Effector memory CD8-positive, alpha-beta T cell (primary cell): ENCODE results near the gene PRKAG2.

Experiments used
- ATAC-seq: fragments of 150-1000 bp; cut with Tn5 transposase; replicated peaks from 2 replicates; pipeline ENCODE4 v1.10.0; 2021; ENCODE audit warnings: mild to moderate bottlenecking, moderate library complexity
- DNase-seq, 3 experiments: peaks; one replicate each; pipeline ENCODE4 v3.0.0; 2021
- H3K27ac Mint-ChIP-seq, 2 donors: one replicate each; pipeline ENCODE4 v1.8.0; 2022; ENCODE audit warnings: mild to moderate bottlenecking in 2 of 2, mixed read lengths in 2 of 2, moderate library complexity in 2 of 2
- H3K27me3 Mint-ChIP-seq, 2 donors: one replicate each; pipeline ENCODE4 v1.8.0; 2022; ENCODE audit warnings: mixed read lengths in 2 of 2
- H3K36me3 Mint-ChIP-seq: one replicate; pipeline ENCODE4 v1.8.0; 2022; ENCODE audit warnings: mild to moderate bottlenecking, moderate library complexity, mixed read lengths; ENCODE audit not compliant: insufficient read depth
- H3K4me1 Mint-ChIP-seq, 2 donors: one replicate each; pipeline ENCODE4 v1.8.0; 2022; ENCODE audit warnings: low read depth in 2 of 2, mixed read lengths in 2 of 2
- H3K4me3 Mint-ChIP-seq, 2 donors: one replicate each; pipeline ENCODE4 v1.8.0; 2022; ENCODE audit warnings: mild to moderate bottlenecking in 2 of 2, mixed read lengths in 2 of 2, moderate library complexity in 2 of 2
- H3K9me3 Mint-ChIP-seq, 2 donors: one replicate each; pipeline ENCODE4 v1.8.0; 2022; ENCODE audit warnings: mixed read lengths in 2 of 2

Gene PRKAG2

DNA sequence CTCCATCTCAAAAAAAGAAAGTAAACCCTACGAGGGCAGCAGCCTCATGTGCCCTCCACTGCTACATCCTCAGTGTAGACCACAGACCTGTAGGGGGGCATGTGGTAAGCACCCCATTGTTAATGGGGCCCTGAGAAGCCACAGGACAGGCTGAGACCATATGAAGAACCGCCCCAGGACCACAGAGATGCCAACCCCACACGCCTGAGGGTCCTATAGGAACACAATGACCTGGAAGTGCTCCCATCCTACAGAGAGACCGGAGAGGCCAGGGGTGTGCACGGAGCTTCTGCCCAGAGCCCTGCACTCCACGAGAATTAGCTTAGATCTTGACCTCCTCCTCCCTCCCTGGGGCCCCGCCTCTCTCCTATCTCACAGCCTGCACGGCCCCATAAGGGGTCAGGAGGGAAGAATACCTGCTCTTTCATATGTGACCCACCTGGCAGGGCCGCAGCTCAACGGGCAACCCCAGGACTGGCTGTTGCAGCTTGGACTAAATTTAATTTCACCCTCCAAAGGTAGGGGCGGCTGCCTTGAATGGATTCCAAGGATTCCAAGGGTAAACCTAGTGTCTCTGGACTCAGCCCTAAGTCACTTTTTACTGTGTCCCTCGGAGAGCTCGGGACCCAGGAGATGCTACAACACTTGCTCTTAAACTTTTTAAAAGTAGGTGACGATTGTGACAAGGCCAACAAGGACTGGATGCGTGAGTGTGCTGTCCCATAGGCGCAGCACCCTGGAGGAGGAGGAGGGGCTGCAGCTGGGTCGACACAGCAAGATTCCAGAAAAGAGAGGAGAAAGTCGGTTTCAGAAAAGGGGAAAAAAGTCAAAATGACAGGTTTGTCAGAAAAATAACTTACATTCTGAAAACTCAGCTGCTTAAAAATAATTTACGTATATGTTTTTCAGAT lies 24.2 kb downstream of the PRKAG2 start:
- DNase-seq (no peak), ATAC-seq (no peak)
- peaks cover 3% of the 10 kb centered on the region for H3K36me3 Mint-ChIP-seq
- H3K27me3 Mint-ChIP-seq: no peaks in the 10 kb centered on the region
- H3K27ac Mint-ChIP-seq: no peak overlapping the region
- no peaks in the 10 kb centered on the region for H3K9me3 Mint-ChIP-seq
- H3K4me3 Mint-ChIP-seq: no peak overlapping the region
- peaks cover 27 to 38% of the 10 kb centered on the region in 2 donors for H3K4me1 Mint-ChIP-seq

DNA sequence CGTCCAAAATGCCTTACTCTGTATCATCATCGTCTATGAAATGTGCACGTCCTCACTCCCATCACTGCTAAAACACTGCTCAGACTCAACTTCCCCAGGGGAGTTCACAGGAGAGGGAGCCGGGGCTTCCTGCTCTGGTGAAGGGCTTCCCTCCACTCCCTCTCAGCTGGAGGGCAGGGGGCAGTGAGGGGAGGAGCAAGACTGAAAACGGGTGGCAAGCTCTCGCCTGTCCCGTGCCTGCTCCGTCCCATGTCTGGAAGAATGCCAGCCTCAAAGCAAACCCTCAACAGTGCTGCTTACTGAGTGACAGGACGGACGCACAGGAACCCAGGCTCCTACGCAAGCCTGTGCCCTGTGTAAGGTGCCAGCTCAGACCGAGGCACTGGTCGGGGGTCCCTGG lies 25.1 kb downstream of the PRKAG2 start:
- H3K4me3 Mint-ChIP-seq: peak overlapping the region; percentile 50 to 68
- peaks cover 24 to 33% of the 10 kb centered on the region in 2 donors for H3K4me1 Mint-ChIP-seq
- no peak for DNase-seq

DNA sequence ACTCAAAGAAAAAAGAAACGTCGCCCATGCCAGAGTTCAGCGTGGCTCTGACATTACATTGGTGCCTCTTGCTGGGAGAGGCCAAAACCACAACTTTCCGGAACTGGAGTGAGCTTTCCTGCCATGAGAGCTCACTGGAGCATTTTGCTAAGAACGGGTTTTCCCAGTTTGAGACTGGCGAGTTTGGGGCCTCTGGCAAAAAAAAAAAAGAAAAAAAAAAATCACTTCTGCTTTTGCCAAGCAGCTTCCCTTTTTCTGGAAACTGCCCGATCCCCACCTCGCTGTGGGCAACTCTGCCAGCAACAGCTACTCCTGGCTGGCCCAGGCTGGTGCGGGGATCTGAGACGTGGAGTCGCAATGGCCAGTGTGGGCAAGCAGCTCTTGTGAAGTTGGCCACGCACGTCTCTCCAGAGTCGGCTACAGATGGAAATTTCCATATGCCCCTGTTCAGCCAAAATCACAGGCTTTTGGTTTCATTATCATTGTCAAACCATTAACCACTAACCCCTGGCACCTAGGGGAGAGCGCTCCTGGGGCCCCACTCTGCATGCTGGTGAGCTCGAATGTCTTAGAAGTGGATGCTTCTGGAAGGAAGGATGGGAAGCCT lies 25.7 kb downstream of the PRKAG2 start:
- DNase-seq (no peak), ATAC-seq (peak; percentile 48)
- Mint-ChIP-seq H3K36me3 (peaks cover 2% of the 10 kb centered on the region), H3K27me3 (no peaks in the 10 kb centered on the region), H3K4me1 (peaks cover 21 to 30% of the 10 kb centered on the region in 2 donors), H3K27ac (peak overlapping the region; percentile 20 to 90), H3K9me3 (no peaks in the 10 kb centered on the region), H3K4me3 (peak overlapping the region; percentile 50 to 68)

More for the DNA sequence above, 25.1 kb downstream of the PRKAG2 start:
- Mint-ChIP-seq H3K36me3 (peaks cover 2% of the 10 kb centered on the region), H3K27me3 (no peaks in the 10 kb centered on the region), H3K27ac (peak overlapping the region; percentile 20 to 90), H3K9me3 (no peaks in the 10 kb centered on the region)
- peak; percentile 35 for ATAC-seq

DNA sequence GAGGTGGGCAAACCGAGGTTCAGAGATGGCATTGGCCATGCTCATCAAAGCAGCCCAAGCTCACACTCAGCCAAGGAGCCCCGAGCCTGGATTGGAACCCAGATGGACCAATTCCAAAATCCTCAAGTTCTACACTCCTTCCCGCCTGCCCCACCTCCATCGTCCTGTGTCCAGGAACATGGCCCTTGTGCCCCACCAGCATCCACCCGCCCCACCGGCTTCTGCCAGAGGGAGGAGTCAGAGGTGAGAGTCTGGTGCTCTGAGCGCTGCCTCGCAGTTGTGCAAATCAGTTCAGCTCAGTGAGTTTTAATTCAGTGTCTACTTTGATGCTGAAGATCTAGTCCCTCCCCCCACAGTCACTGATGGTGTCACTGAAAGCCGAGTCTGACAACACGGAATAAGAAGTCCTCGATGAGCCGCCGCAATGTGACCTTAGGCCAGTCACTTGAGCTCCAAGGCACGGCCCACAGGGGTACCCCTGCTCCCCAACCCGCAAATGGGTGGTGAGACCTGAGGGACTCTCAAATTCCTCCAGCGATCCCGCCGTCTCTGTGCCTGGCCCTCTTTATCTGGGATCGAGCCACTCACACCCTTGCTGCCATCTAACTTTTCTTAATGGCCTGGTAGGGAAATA lies 26.3 kb downstream of the PRKAG2 start:
- DNase-seq: no peak

DNA sequence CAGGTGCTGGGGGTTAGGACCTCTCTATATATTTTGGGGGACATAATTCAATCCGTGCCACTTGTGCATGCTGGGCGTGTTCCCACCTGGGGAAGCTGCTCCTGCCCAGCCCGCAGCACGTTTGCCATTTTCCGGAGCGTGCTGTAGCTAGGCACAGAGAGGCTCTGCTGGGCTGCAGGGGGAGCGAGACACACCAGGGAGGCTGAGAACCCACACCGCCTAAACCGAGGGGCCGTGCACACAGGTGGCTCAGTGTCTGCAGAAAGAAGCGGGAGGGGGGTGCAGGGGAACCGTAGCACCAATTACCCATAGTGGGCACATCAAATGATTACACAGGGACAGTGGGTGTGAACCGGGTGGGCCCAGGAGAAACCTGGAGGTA lies 27.0 kb downstream of the PRKAG2 start:
- no peak for ATAC-seq
- Mint-ChIP-seq H3K27me3 (no peaks in the 10 kb centered on the region), H3K36me3 (peaks cover 2% of the 10 kb centered on the region), H3K9me3 (no peaks in the 10 kb centered on the region), H3K4me3 (no peak overlapping the region), H3K4me1 (peaks cover 21 to 30% of the 10 kb centered on the region in 2 donors), H3K27ac (peak overlapping the region in 1 of 2 donors; percentile 29)
- DNase-seq: no peak

More for the DNA sequence above, 26.3 kb downstream of the PRKAG2 start:
- Mint-ChIP-seq H3K4me1 (peaks cover 21 to 30% of the 10 kb centered on the region in 2 donors), H3K9me3 (no peaks in the 10 kb centered on the region), H3K27me3 (no peaks in the 10 kb centered on the region), H3K4me3 (peak overlapping the region; percentile 9 to 68), H3K36me3 (peaks cover 2% of the 10 kb centered on the region), H3K27ac (peak overlapping the region in 1 of 2 donors; percentile 90)
- no peak for ATAC-seq

DNA sequence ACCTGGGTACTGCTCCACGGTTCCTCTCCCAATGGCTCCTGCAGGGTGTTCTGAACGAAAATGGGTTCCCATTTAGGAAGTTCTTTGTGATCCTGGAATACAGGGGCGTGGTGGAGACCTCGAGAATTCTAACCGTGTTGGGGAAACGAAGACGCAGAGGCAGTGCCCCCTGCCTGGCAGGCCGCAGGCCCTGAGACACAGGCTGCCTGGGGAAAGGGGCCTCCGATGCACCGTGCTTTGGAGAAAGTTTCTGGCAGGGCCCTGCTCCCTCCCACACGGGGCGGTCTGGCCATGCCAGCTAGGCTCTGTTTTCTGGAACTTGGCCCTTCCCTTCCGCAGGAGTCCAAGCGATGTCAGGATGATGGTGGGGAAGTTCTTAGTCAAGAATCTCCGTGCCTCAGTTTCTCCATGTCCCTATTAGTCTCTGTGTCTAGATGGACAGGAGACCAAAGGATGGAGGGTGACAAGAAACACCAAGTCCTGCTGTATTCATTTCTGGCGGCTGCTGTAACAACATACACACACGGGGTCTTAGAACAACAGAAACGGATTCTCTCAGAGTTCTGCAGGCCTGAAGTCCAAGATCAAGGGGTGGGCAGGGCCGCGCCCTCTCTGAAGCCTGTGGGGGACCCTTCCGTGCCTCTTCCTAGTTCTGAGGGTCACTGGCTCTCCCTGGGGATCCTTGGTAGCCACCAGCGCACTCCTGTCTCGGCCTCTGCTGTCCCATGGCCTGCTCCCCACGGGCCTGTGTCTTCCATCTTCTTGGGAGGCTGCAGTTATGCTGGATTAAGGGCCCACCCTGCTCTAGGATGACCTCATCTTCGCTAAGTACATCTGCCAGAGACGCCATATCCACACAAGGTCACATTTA lies 27.7 kb downstream of the PRKAG2 start:
- Mint-ChIP-seq H3K4me1 (peaks cover 21 to 29% of the 10 kb centered on the region in 2 donors), H3K36me3 (peaks cover 2% of the 10 kb centered on the region), H3K9me3 (no peaks in the 10 kb centered on the region), H3K27me3 (no peaks in the 10 kb centered on the region), H3K4me3 (no peak overlapping the region), H3K27ac (peak overlapping the region; percentile 29 to 35)
- ATAC-seq (no peak), DNase-seq (no peak)

DNA sequence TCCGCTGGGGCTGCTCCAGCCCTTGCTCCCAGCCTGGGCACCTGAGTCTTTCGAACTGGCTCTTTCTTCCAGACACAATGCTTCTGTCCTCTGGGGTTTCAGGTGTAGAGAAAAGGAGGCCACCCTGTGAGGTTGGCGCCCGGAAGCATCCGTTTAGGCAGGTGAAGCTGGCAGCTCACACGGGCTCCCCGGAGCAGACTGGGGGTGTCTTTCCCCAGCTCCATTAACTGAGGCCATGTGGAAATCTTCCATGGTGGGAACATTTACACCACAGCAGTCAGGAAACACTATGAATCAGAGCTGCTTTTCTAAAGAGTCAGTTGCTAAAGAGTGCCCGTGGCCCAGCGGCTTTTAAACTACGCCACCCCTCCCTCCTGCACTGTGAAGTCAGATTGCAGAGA lies 29.2 kb downstream of the PRKAG2 start:
- no peak overlapping the region for H3K27ac Mint-ChIP-seq
- peaks cover 12 to 19% of the 10 kb centered on the region in 2 donors for H3K4me1 Mint-ChIP-seq
- no peak for DNase-seq
- H3K9me3 Mint-ChIP-seq: no peaks in the 10 kb centered on the region
- no peak overlapping the region for H3K4me3 Mint-ChIP-seq
- no peaks in the 10 kb centered on the region for H3K27me3 Mint-ChIP-seq
- ATAC-seq: no peak
- peaks cover 2% of the 10 kb centered on the region for H3K36me3 Mint-ChIP-seq

DNA sequence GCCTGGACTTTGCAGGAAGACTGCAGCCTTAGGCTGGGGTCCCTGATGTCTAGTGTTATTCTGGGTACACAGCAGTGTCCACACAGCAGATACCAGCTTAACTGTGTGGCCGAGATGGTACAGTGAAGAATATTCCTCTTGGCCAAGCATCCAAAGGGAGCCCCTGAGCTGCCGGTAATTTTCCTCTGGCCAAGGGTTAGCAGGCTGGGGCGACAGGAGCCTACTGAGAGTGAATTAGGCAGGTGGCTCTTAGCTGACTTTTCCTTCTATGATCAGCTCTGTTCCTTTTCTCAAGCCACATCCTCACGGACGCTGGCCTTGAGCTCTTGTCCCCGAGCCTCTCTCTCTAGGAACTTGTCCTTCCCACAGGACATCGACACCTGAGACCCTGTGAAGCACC lies 29.8 kb downstream of the PRKAG2 start:
- Mint-ChIP-seq H3K27me3 (no peaks in the 10 kb centered on the region), H3K4me3 (no peak overlapping the region), H3K36me3 (peaks cover 2% of the 10 kb centered on the region), H3K4me1 (peaks cover 8 to 15% of the 10 kb centered on the region in 2 donors), H3K9me3 (no peaks in the 10 kb centered on the region), H3K27ac (no peak overlapping the region)
- DNase-seq: no peak
- no peak for ATAC-seq

DNA sequence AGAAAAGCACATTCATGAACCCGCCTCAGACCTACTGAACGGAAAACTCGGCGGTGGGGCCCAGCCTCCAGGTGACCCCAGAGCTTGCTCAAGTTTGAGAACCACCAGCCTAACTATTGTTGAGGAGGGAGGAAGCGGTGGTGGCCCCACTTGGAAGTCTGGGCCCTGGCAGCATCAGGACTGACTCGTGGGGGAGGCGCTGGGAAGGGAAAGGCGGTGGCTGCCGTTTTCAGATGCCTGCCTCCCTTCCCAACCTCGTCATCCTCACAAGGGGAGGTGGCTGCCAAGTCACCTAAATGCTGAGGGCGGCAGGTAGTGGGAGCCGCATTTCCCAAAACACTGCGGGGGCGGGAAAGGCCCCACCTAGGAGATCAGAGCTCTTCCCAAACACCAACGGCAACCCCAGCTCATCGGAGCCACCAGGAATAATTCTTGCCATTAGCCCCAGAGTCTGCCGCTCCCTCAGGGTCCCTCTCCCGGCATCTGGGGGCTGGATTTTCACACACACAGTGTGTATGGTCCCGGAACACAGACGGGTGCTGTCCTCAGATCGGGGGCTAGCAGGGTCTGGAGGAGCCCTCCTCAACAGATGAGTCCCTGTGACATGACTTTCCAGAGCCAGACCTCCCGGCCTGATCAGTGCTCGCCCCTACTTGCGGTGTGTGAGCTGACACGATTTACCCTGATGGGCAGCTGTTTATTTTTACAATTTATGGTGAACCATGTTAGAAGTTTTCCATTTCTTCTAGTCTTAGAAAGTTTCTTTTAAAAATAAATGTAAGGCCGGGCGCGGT lies 31.3 kb downstream of the PRKAG2 start:
- peak overlapping the region in 1 of 2 donors; percentile 33 for H3K27ac Mint-ChIP-seq
- no peak overlapping the region for H3K4me3 Mint-ChIP-seq
- DNase-seq: no peak

DNA sequence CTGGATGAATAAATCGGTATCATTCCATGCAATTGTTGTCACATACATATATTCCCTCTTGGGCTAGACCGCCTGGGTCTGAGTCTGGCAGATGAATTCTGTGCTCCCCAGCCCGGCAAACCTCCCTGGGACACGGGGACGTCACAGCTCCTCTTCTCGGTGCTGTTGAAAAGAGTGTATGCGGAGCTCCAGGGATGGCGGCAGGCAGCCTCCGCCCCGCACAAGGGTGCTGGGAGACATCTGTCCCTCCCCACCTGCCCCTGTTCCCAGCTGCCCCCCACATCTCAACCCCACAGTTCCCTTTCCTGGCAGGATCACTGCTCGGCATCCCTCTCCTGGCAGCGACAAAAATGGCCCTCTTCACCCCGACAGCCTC lies 32.1 kb downstream of the PRKAG2 start:
- Mint-ChIP-seq H3K27ac (no peak overlapping the region), H3K4me1 (peaks cover 0 to 5% of the 10 kb centered on the region in 2 donors), H3K9me3 (no peaks in the 10 kb centered on the region), H3K27me3 (no peaks in the 10 kb centered on the region), H3K36me3 (peaks cover 2% of the 10 kb centered on the region), H3K4me3 (no peak overlapping the region)
- ATAC-seq (no peak), DNase-seq (no peak)

More for the DNA sequence above, 31.3 kb downstream of the PRKAG2 start:
- Mint-ChIP-seq H3K4me1 (peaks cover 2 to 4% of the 10 kb centered on the region in 2 donors), H3K36me3 (peaks cover 2% of the 10 kb centered on the region), H3K27me3 (no peaks in the 10 kb centered on the region), H3K9me3 (no peaks in the 10 kb centered on the region)
- no peak for ATAC-seq

DNA sequence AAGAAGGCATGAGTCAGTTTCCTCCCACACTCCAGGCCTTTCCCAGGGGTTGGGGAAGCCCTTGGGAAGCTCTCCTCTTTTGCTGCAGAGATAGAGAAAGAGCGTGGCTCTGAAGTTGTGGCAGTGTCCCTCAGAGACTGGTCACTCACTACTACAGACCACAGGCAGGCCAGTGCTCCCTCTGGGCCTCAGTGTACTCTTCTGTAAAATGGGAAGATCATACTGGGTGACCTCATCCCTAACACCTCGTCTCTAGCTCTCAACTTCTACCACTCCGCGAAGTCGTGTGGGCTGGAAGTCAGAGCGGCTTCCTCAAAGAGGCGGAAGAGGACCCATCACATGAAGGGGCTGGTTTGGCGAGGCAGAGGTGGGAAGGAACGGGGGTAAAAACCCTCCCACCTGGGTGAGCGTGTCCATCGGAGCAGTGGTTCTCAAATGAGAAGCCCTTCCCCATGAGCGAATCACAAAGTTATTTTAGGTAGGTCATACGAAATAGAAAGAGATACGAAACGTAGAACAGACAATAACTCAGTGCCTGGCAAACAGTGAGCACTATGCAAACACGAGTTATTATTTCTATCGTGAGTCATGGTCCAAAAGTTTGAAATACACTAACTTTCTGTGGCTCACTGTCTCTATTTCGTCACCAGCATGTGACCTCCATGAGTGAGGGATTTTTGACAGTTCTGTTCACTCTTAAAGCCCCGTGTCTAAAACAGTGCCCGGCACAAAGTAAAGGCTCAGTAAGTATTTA lies 32.7 kb downstream of the PRKAG2 start:
- Mint-ChIP-seq H3K27ac (no peak overlapping the region), H3K4me3 (no peak overlapping the region), H3K36me3 (peaks cover 2% of the 10 kb centered on the region), H3K4me1 (peaks cover 6 to 10% of the 10 kb centered on the region in 2 donors), H3K9me3 (no peaks in the 10 kb centered on the region), H3K27me3 (no peaks in the 10 kb centered on the region)
- DNase-seq (no peak), ATAC-seq (no peak)

DNA sequence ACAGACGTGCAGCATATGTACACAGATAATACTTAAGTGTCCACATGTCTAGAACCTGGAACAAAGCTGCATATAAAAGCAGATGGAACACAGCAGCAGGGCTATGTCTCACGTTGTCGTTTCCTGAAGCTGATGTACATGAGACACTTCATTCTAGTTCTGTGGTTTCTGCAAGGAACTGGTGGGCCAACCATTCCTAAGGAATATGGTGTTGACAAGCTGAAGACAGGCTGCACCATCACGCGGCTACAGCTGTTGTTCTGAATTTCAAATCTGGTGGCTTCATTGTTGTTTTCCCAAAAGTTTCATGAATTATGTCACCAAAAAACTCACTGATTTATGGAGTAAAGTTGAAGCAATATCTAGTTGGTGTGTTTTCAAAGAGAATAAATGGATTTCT lies 33.7 kb downstream of the PRKAG2 start:
- no peaks in the 10 kb centered on the region for H3K9me3 Mint-ChIP-seq
- H3K27ac Mint-ChIP-seq: no peak overlapping the region
- peaks cover 2% of the 10 kb centered on the region for H3K36me3 Mint-ChIP-seq
- peaks cover 11 to 13% of the 10 kb centered on the region in 2 donors for H3K4me1 Mint-ChIP-seq
- ATAC-seq (no peak), DNase-seq (no peak)
- H3K27me3 Mint-ChIP-seq: no peaks in the 10 kb centered on the region
- H3K4me3 Mint-ChIP-seq: no peak overlapping the region
